Measurements from ENCODE around the gene KIFBP. TPM values are rescaled to one million over a fixed set of nuclear protein-coding genes. Genes with fewer than 3 reads are reported as not detected.
"Not testable (repeated sequence)": the region's sequence is repeated elsewhere in the genome, so short reads cannot be mapped to it uniquely, and the experiment has no call there.

KIFBP gene, protein sequence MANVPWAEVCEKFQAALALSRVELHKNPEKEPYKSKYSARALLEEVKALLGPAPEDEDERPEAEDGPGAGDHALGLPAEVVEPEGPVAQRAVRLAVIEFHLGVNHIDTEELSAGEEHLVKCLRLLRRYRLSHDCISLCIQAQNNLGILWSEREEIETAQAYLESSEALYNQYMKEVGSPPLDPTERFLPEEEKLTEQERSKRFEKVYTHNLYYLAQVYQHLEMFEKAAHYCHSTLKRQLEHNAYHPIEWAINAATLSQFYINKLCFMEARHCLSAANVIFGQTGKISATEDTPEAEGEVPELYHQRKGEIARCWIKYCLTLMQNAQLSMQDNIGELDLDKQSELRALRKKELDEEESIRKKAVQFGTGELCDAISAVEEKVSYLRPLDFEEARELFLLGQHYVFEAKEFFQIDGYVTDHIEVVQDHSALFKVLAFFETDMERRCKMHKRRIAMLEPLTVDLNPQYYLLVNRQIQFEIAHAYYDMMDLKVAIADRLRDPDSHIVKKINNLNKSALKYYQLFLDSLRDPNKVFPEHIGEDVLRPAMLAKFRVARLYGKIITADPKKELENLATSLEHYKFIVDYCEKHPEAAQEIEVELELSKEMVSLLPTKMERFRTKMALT
- polyA plus RNA-seq (ENCODE audit: insufficient read length) = 23.9 TPM

GRCh38 chr10:68988530-68989316 lies at the start of gene KIFBP:
Gene KIFBP, plus strand, starts transcription at chr10:68988803. Its CDS starts 30 bp downstream, at chr10:68988833.
- peak; percentile 97 for DNase-seq

DNA sequence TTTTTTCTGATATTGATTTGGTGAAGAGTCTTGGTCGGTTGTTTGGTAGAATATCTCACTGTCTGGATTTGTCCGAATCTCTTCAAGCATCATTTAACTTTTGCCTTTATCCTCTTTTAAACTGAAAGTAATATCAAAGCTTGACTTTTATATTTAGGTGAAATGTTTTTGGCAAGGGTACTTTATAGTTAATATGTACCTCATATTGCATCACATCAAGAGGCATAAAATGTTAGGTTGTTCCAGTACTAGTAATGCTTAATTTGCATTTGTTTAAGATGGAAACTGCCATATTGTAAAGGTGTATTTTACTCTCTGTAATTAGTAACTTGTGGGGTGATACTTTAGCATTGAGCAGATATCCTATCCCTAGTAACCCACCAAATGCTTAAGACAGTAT lies 49.7 kb upstream of the KIFBP start:
- no peak for DNase-seq

GRCh38 chr10:68940917-68941316 lies 47.7 kb upstream of the KIFBP start:
- DNase-seq = not testable (repeated sequence)

DNA sequence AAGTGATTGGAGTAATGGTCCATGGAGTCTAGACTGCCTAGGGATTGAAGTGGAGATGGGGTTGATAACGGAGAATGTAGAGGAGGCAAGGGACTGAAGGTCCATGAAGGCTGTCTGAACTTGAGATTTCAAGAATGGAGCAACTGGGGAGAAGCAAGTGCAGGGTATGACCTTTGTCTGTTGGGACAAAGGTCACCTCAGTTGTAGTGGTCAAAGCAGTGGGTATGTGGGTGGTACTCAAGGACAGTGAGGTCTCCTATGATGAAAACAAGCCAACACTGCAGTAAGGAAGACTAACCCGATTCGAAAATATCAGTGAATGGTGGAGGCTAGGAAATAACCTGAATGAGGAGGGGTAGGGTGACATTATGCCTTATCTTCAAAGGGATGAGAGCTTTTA lies 38.0 kb upstream of the KIFBP start:
- DNase-seq = no peak

DNA sequence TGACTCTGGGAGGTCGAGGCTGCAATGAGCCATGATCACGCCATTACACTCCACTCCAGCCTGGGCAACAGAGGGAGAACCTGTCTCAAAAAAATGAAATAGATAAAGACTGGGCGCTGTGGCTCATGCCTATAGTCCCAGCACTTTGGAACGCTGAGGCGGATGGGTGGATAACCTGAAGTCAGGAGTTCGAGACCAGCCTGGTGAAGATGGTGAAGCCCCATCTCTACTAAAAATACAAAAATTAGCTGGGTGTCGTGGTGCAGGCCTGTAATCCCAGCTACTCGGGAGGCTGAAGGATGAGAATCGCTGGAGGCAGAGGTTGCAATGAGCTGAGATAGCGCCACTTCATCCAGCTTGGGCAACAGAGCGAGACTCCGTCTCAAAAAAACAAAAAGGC lies 33.7 kb upstream of the KIFBP start:
- DNase-seq = no peak

GRCh38 chr10:68955355-68955831 lies 33.2 kb upstream of the KIFBP start:
- DNase-seq = no peak

GRCh38 chr10:68955832-68956532 lies 32.6 kb upstream of the KIFBP start, which contains the start of gene DDX21:
Gene DDX21, plus strand, starts transcription at chr10:68956170. Its CDS starts 56 bp downstream, at chr10:68956226.
- DNase-seq = peak; percentile 92

DNA sequence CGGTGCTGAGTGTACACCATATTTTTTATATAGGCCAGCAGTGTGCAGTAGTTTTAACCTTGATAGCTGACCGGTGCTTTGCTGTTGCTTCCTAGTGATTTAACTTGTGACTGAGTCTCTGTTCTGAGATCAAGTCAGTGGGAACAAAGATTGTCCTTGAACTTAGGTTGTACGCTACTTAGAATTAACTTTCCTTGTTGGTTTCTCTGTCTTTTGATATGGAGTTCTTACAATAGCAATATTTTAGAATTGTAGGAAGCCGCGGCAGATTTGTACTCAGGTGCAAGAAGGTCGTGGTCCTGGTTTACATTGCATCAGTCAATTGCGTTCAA lies 31.4 kb upstream of the KIFBP start:
- DNase-seq = no peak

- DNase-seq = no peak
Observed at GRCh38 chr10:68957654-68958053, 30.9 kb upstream of the KIFBP start.

DNA sequence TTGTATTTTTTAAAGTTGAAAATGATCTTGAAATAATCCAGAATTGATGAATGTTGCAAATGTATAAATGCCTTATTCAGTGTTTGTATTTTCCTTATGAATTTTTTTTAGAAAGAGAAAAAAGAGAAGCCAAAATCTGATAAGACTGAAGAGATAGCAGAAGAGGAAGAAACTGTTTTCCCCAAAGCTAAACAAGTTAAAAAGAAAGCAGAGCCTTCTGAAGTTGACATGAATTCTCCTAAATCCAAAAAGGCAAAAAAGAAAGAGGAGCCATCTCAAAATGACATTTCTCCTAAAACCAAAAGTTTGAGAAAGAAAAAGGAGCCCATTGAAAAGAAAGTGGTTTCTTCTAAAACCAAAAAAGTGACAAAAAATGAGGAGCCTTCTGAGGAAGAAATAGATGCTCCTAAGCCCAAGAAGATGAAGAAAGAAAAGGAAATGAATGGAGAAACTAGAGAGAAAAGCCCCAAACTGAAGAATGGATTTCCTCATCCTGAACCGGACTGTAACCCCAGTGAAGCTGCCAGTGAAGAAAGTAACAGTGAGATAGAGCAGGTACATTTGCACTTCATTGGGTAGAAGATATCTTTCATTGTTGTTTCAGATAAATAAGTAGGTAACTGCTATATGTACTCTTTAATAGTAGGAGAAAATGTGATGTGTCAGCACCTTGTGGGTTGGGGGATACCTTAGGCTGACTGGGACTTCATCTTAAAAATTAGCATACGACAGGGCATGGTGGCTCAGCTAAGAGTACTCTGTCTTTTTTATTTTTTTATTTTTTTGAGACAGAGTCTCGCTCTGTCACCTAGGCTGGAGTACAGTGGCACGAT lies 28.7 kb upstream of the KIFBP start:
- no peak for DNase-seq

DNA sequence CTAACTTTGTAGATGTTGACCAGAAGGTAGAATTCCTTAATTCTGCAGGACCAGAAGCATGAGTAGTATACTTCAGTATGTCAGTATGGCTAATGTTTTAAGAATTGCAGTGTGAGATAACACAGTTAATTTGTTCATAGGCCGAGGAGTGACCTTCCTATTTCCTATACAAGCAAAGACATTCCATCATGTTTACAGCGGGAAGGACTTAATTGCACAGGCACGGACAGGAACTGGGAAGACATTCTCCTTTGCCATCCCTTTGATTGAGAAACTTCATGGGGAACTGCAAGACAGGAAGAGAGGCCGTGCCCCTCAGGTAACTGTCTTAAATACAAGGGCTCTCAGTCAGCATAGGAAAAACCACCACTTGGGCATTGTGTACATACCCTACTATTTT lies 25.5 kb upstream of the KIFBP start:
- DNase-seq = no peak

GRCh38 chr10:68973975-68974374 lies 14.6 kb upstream of the KIFBP start:
- DNase-seq = no peak

- DNase-seq = not testable (repeated sequence)
Observed at GRCh38 chr10:68975936-68976473, 12.6 kb upstream of the KIFBP start.

- DNase-seq = not testable (repeated sequence)
Observed at GRCh38 chr10:68979738-68980137, 8.9 kb upstream of the KIFBP start.

DNA sequence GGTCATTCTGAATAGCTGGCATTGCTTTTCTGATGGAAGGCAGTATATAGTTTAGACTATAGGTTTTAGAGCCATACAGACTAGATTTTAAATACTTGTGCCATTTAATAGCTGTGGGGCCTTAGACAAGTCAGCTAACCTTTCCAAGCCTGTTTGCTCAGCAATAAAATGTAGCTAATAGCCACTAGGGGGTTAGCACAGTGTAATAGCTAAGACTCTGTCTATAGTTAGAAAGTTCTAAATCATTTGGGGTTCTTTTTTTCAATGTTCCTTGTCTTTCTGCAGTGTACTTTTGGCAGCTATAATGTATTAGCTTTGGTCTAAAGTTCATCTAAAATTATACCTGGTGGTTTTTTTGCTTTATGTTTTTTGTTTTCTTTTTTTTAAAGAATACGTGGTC lies 7.5 kb upstream of the KIFBP start:
- no peak for DNase-seq

GRCh38 chr10:68982389-68982788 lies 6.2 kb upstream of the KIFBP start:
- DNase-seq = no peak

- no peak for DNase-seq
Observed at GRCh38 chr10:68987611-68988010, 992 bp upstream of the KIFBP start.

DNA sequence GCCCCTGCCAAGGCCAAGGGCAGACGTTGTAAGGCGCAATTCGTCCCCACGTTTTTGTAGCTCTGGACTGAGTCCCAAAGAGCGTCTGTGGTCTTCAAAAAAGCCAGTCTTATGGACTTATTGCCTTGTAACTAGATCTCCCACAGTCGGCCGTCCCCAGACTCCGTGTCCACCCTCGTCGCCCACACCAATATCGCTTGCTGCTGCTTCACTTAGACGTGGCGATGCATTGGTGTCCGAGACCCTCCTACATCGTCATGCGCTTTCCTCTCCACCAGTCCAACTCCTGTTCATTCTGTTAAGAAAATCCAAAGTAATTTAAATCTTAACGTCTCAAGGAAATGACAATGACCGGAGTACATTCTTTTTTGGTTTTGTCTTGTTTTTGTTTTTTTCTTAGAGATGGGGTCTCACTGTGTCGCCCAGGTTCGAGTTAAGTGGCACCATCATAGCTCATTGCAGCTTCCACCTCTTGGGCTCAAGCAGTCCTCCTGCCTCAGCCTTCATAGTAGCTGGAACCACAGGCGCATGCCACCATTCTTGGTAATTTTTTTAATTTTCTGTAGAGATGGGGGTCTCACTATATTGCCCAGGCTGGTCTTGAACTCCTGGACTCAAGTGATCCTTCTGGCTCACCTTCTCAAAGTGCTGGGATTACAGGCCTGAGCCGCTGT lies 851 bp downstream of the KIFBP start:
- DNase-seq = no peak

DNA sequence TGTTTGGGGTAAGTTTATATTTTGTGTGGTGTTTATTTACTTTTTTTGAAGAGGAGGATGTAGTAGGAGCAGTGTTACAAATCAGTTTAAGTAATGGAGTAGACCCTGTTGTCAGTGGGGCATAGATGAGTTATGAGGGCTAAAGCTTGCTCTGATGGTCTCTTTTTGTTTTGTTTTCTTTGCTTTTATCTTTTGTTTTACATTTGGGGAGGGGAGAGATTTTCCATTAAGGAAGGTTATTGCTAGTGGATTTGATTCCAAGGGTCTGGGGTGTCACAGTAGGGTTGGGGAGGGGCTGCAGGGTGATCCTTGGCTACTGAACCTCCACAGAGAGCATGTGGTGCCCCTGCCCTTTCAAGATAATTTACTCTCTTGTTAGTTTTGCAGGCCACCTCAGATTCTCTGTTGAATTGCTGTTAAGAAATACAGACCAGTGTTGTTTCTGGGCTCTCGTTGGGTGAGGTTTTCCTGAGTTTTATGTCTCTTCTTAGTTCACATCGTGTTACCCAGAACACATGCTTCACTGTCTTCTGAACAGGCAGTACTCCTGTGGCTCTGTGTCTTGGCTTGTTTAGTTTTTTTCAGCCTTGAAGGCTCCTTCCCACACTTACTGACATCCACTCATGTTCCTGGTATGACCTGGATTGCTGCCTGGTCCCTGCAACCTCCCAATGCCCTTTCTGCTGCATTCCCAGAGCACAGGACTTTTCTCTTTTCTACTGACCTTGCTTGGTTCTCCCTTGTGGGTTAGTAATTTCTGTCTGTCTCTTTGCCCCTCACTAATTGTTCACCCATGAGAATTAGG lies 4.2 kb downstream of the KIFBP start:
- DNase-seq = no peak

DNA sequence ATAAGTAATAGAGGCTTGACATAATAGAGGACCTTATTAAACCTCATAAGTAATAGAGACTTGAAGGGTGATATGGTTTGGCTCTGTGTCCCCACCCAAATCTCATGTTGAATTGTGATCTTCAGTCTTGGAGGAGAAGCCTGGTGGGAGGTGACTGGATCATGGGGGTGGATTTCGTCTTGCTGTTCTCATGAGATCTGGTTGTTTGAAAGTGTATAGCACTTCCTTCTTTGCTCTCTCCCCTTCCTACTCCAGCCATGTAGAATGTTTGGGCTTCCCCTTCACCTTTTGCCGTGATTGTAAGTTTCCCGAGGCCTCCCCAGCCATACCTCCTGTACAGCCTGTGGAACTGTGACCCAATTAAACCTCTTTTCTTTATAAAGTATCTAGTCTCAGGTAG lies 8.6 kb downstream of the KIFBP start:
- DNase-seq = no peak
